Measurements from ENCODE around the gene TMEM126B. TPM values are rescaled to one million over a fixed set of nuclear protein-coding genes. Genes with fewer than 3 reads are reported as not detected.

Gene TMEM126B
- total and polyA plus RNA-seq, 2 of the 13 experiments (the other 11 are each of a cell fraction or from before 2014, with no cell fraction given) = 33.6 to 54.8 TPM

- peak overlapping the region; percentile 98 for H3K9ac ChIP-seq (ENCODE audit: insufficient read depth, low read depth, low read length)
- no peak overlapping the region for H2AFZ ChIP-seq (ENCODE audit: low read length)
- no peaks in the 10 kb centered on the region for H3K9me3 ChIP-seq (ENCODE audit: low read length)
- BruUV-seq (replicated peaks) = TSS peak; percentile 48
- FAIRE-seq (no peak), DNase-seq (ENCODE audit: low spot score) (no peak), ATAC-seq (no peak; the same call in 2 of the 3 replicates)
- H4K20me1 ChIP-seq (ENCODE audit: insufficient read depth, low read length) = peaks cover 29% of the 10 kb centered on the region
- peak overlapping the region; percentile 72 to 95 (median 86) for H3K4me3 ChIP-seq (replicated peaks in 1 of 3; ENCODE audit: insufficient read depth in 1 of 3, low read depth in 2 of 3, low read length in 3 of 3)
- TF ChIP-seq ZNF850 (CRISPR knock-in tag; conservative IDR thresholded peaks at IDR 0.05) = 0 out of 2 replicates have a peak, but pooled peaks have one; percentile 18
- no peak for TF ChIP-seq ZNF205 (CRISPR knock-in tag; IDR thresholded peaks at IDR 0.05)
- peak; percentile 15; the same call in 1 of the 2 replicates for TF ChIP-seq THRA (CRISPR knock-in tag; IDR thresholded peaks at IDR 0.05; ENCODE audit: borderline replicate concordance)
- TF ChIP-seq THYN1 (CRISPR knock-in tag; IDR thresholded peaks at IDR 0.05; ENCODE audit: borderline replicate concordance, low read depth) = 0 out of 2 replicates have a peak, but pooled peaks have one; percentile 10
- no peak for TF ChIP-seq KAT7 (CRISPR knock-in tag; IDR thresholded peaks at IDR 0.05; ENCODE audit: borderline replicate concordance)
- no peak for TF ChIP-seq ZFP41 (CRISPR knock-in tag; IDR thresholded peaks at IDR 0.05; ENCODE audit: borderline replicate concordance)
- no peak for TF ChIP-seq ZSCAN29 (CRISPR knock-in tag; conservative IDR thresholded peaks at IDR 0.05)
- TF ChIP-seq KDM5A (IDR thresholded peaks at IDR 0.05; ENCODE audit: borderline replicate concordance, low read length) = peak; percentile 3; the same call in 1 of the 2 replicates
- peak; percentile 17; the same call in 1 of the 2 replicates for TF ChIP-seq POLR2AphosphoS5 (IDR thresholded peaks at IDR 0.05; ENCODE audit: low read depth, low read length)
- TF ChIP-seq MIER3 (CRISPR knock-in tag; IDR thresholded peaks at IDR 0.05; ENCODE audit: borderline replicate concordance) = 0 out of 2 replicates have a peak, but pooled peaks have one; percentile 13
- ChIA-PET CTCF (ENCODE audit: low intra/inter-chr PET ratio, low total read pairs) (no interaction called here), POLR2A (interaction anchor here (2.2 to 10.0 kb wide), 3 partner anchors 9 to 35 kb away, joined by 7 to 112 read pairs (median 15); partner anchors contain the start of genes TMEM126A and TMEM126B)
- in situ Hi-C loops (cut with HindIII; ENCODE audit: extremely low pct_ligation_motif_present, low pct_unique_long_range_greater_than_20kb) = no loop called here
- peaks cover 0 to under 1% of the 10 kb centered on the region in 2 experiments; a peak in 1 of 5 replicates for H3K36me3 ChIP-seq (replicated peaks in 1 of 2; ENCODE audit: control insufficient read depth in 1 of 2, insufficient read depth in 2 of 2, low read length in 2 of 2)
- peak overlapping the region; percentile 88 for H3K4me2 ChIP-seq (ENCODE audit: low read depth, low read length)
- WGBS (ENCODE audit: low lambda C conversion rate) = 2% methylated on average over 10 of the region's 10 CpGs
- H3K27me3 ChIP-seq (ENCODE audit: control insufficient read depth in 1 of 2, insufficient read depth in 2 of 2, low read length in 2 of 2) = no peaks in the 10 kb centered on the region; a peak in 1 of 5 replicates
- intact Hi-C loops (cut with micrococcal nuclease; ENCODE audit: unreplicated experiment) = no loop called here
- peak overlapping the region; percentile 98 for H3K27ac ChIP-seq (ENCODE audit: extremely low read length, insufficient read depth, low read length)
- peaks cover 60% of the 10 kb centered on the region for H3K79me2 ChIP-seq (ENCODE audit: insufficient read depth, low read length)
- H3K4me1 ChIP-seq (ENCODE audit: insufficient read depth, low read length) = peaks cover 52% of the 10 kb centered on the region
Observed at GRCh38 chr11:85663080-85663752, 34.8 kb downstream of the TMEM126B start.
